ENCODE measurements around the gene TM9SF3.

DNA sequence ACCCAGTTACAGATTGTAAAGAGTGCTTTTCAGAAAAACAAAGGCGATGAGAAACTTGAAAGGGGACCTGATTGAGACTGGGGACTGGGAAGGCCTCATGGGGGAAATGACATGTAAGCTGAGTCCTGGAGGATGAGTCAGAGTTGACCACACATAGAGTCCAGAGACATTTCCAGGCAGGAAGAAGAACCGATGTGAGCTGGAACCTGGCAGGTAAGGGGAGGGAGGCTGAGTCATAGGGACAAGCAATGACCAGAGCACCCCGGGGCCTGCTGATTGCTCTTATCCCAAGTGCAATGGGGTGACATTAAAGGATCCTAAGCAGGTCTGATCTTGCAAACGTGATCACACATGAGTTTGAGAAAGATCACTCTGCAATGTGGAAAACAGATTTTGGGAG, 84.8 kb downstream of the TM9SF3 start:
- TF ChIP-seq, protein P1, sequence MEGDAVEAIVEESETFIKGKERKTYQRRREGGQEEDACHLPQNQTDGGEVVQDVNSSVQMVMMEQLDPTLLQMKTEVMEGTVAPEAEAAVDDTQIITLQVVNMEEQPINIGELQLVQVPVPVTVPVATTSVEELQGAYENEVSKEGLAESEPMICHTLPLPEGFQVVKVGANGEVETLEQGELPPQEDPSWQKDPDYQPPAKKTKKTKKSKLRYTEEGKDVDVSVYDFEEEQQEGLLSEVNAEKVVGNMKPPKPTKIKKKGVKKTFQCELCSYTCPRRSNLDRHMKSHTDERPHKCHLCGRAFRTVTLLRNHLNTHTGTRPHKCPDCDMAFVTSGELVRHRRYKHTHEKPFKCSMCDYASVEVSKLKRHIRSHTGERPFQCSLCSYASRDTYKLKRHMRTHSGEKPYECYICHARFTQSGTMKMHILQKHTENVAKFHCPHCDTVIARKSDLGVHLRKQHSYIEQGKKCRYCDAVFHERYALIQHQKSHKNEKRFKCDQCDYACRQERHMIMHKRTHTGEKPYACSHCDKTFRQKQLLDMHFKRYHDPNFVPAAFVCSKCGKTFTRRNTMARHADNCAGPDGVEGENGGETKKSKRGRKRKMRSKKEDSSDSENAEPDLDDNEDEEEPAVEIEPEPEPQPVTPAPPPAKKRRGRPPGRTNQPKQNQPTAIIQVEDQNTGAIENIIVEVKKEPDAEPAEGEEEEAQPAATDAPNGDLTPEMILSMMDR (conservative IDR thresholded peaks at IDR 0.05 in 1 of 2, IDR thresholded peaks at IDR 0.05 in 1 of 2; ENCODE audit: low read depth in 1 of 2, low read length in 2 of 2), result no peak
- no peak for TF ChIP-seq EZH2 (IDR thresholded peaks at IDR 0.05; ENCODE audit: low read length, missing control alignments)
